Kidney (tissue), 14 donors: ENCODE results near the gene ACP6. TPM values are rescaled to one million over a fixed set of nuclear protein-coding genes. Genes with fewer than 3 reads are reported as not detected.

Source experiments
- DNase-seq, 5 donors: peaks; one replicate each; pipeline ENCODE4 v3.0.0-alpha.2; 2013 to 2020
- FAIRE-seq: peaks from 2 replicates; lab custom pipeline; 2012; peaks lifted over from hg19 to GRCh38; lab: Jason Lieb, UNC
- H3K27ac ChIP-seq, 2 donors: one replicate each; pipeline ENCODE4 v1.7.0; 2013; ENCODE audit warnings: low read depth in 2 of 2, low read length in 2 of 2, inconsistent platforms in 1 of 2
- H3K27me3 ChIP-seq: one replicate; pipeline ENCODE4 v1.7.1; 2013; ENCODE audit warnings: low read length, inconsistent platforms; ENCODE audit not compliant: control insufficient read depth, insufficient read depth
- H3K36me3 ChIP-seq, 3 donors: one replicate each; pipeline versions ENCODE4 v1.7.0 to v1.7.1; 2013; ENCODE audit warnings: low read length in 3 of 3, control low read depth in 1 of 3, inconsistent platforms in 1 of 3; ENCODE audit not compliant: insufficient read depth in 3 of 3, control insufficient read depth in 2 of 3
- H3K4me1 ChIP-seq, 3 donors: one replicate each; pipeline versions ENCODE4 v1.7.0 to v1.7.1; 2013; ENCODE audit warnings: low read length in 3 of 3, inconsistent platforms in 1 of 3, low read depth in 1 of 3; ENCODE audit not compliant: control insufficient read depth in 2 of 3, insufficient read depth in 2 of 3
- H3K4me3 ChIP-seq, 3 donors: one replicate each; pipeline versions ENCODE4 v1.7.0 to v1.8.1; 2013; ENCODE audit warnings: low read length in 3 of 3, control low read depth in 1 of 3, inconsistent platforms in 1 of 3
- H3K9ac ChIP-seq, 3 donors: one replicate each; pipeline versions ENCODE4 v1.7.0 to v1.7.1; 2013; ENCODE audit warnings: low read length in 3 of 3, control low read depth in 1 of 3, inconsistent platforms in 1 of 3
- H3K9me3 ChIP-seq, 3 donors: one replicate each; pipeline versions ENCODE4 v1.7.0 to v1.7.1; 2013; ENCODE audit warnings: low read length in 3 of 3, control low read depth in 1 of 3, inconsistent platforms in 1 of 3; ENCODE audit not compliant: control insufficient read depth in 2 of 3, insufficient read depth in 1 of 3
- CTCF ChIP-seq: IDR thresholded peaks from 3 replicates; pipeline ENCODE4 v1.5.1; 2012; ENCODE audit warnings: mild to moderate bottlenecking, moderate library complexity, borderline replicate concordance; ENCODE audit not compliant: insufficient read depth; ENCODE audit errors: extremely low read depth
- intact Hi-C: fragments of 100-400 bp; cut with DNase I; formaldehyde crosslinking; loops from one replicate; pipeline ENCODE4 v1.11.1; 2022
- polyA plus RNA-seq: library from polyadenylated mRNA; stranded (reverse); fragments of 350-450 nt; fragmentation: Illumina TruSeq; extraction: RNeasy Lipid Tissue Mini Kit (QIAGEN cat#74804); gene quantifications from one replicate; pipeline ENCODE4 v1.2.3, GENCODE V29; 2014; ENCODE audit warnings: low read depth, low replicate concordance; ENCODE audit not compliant: insufficient read depth
- total RNA-seq: library from RNA; stranded (reverse); fragmentation: NEBNext Ultra II Directional; extraction: Animal tissue kit (Norgen Biotek cat#: 25700); gene quantifications from one replicate; pipeline ENCODE4 v1.2.1, GENCODE V29; 2021
- donor health status: control.
- donor health status: control.
- donor health status: control.
- donor health status: control.
- donor health status: control.
- donor health status: DM: yes; HTN: yes; CAD: no.
- donor health status: Normal renal cell carcinoma (clear cell type).

Gene ACP6
- total and polyA plus RNA-seq, 2 donors from 2014 or later = 37.7 to 43.6 TPM

GRCh38 chr1:147676311-147677085, 6.2 kb upstream of the ACP6 start:
- FAIRE-seq (no peak), DNase-seq (no peak)
- Histone ChIP-seq H3K4me3 (no peak overlapping the region), H3K36me3 (no peaks in the 10 kb centered on the region), H3K27me3 (no peaks in the 10 kb centered on the region), H3K27ac (no peak overlapping the region), H3K9me3 (peaks cover 0 to 3% (median 0%) of the 10 kb centered on the region in 3 donors), H3K4me1 (no peaks in the 10 kb centered on the region), H3K9ac (no peak overlapping the region)
- intact Hi-C loops = no loop called here
- no peak for TF ChIP-seq CTCF

- peaks cover 0 to 3% (median 0%) of the 10 kb centered on the region in 3 donors for H3K9me3 ChIP-seq
- H3K9ac ChIP-seq = no peak overlapping the region
- TF ChIP-seq CTCF = no peak
- no peak overlapping the region for H3K27ac ChIP-seq
- H3K4me1 ChIP-seq = no peaks in the 10 kb centered on the region
- intact Hi-C loops = no loop called here
- no peaks in the 10 kb centered on the region for H3K27me3 ChIP-seq
- H3K4me3 ChIP-seq = no peak overlapping the region
- no peaks in the 10 kb centered on the region for H3K36me3 ChIP-seq
- DNase-seq (no peak), FAIRE-seq (no peak)
Observed at GRCh38 chr1:147673816-147674215, 3.5 kb upstream of the ACP6 start.

- Histone ChIP-seq H3K4me1 (no peaks in the 10 kb centered on the region), H3K27ac (no peak overlapping the region), H3K27me3 (no peaks in the 10 kb centered on the region), H3K9me3 (peaks cover 0 to under 1% (median 0%) of the 10 kb centered on the region in 3 donors), H3K4me3 (no peak overlapping the region), H3K9ac (no peak overlapping the region), H3K36me3 (no peaks in the 10 kb centered on the region)
- FAIRE-seq (no peak), DNase-seq (no peak)
- intact Hi-C loops = no loop called here
- no peak for TF ChIP-seq CTCF
Observed at GRCh38 chr1:147673406-147673805, 3.1 kb upstream of the ACP6 start.
